ENCODE data around the gene USP4. TPM values are rescaled to one million over a fixed set of nuclear protein-coding genes. Genes with fewer than 3 reads are reported as not detected.

Gene USP4
- total RNA-seq, 1 donor from 2014 or later: 25.5 TPM

GRCh38 chr3:49283997-49284396 is 55.9 kb downstream of the USP4 start:
- Histone ChIP-seq H3K36me3 (ENCODE audit: control insufficient read depth, insufficient read depth, low read length) (peaks cover 32% of the 10 kb centered on the region), H3K27me3 (ENCODE audit: control insufficient read depth, insufficient read depth, low read length) (no peaks in the 10 kb centered on the region), H3K4me3 (ENCODE audit: low read depth, low read length) (no peak overlapping the region)
- no peak for DNase-seq (ENCODE audit: low read depth)
- TF ChIP-seq CTCF (IDR thresholded peaks at IDR 0.05; ENCODE audit: insufficient read depth, low read length, severe bottlenecking): no peak
- no peak for FAIRE-seq

- no peak overlapping the region for H3K4me3 ChIP-seq (ENCODE audit: low read depth, low read length)
- H3K36me3 ChIP-seq (ENCODE audit: control insufficient read depth, insufficient read depth, low read length): peaks cover 15% of the 10 kb centered on the region
- no peak for TF ChIP-seq CTCF (IDR thresholded peaks at IDR 0.05; ENCODE audit: insufficient read depth, low read length, severe bottlenecking)
- H3K27me3 ChIP-seq (ENCODE audit: control insufficient read depth, insufficient read depth, low read length): no peaks in the 10 kb centered on the region
- DNase-seq (ENCODE audit: low read depth) (peak; percentile 64), FAIRE-seq (no peak)
Measured at GRCh38 chr3:49279376-49279775, 60.5 kb downstream of the USP4 start.

- FAIRE-seq (peak; percentile 85), DNase-seq (ENCODE audit: low read depth) (no peak)
- no peaks in the 10 kb centered on the region for H3K27me3 ChIP-seq (ENCODE audit: control insufficient read depth, insufficient read depth, low read length)
- TF ChIP-seq CTCF (IDR thresholded peaks at IDR 0.05; ENCODE audit: insufficient read depth, low read length, severe bottlenecking): no peak
- H3K4me3 ChIP-seq (ENCODE audit: low read depth, low read length): no peak overlapping the region
- peaks cover 9% of the 10 kb centered on the region for H3K36me3 ChIP-seq (ENCODE audit: control insufficient read depth, insufficient read depth, low read length)
Measured at GRCh38 chr3:49278548-49278947, 61.3 kb downstream of the USP4 start.

- DNase-seq (ENCODE audit: low read depth): no peak
- FAIRE-seq: no peak
- no peaks in the 10 kb centered on the region for H3K27me3 ChIP-seq (ENCODE audit: control insufficient read depth, insufficient read depth, low read length)
- peaks cover 7% of the 10 kb centered on the region for H3K36me3 ChIP-seq (ENCODE audit: control insufficient read depth, insufficient read depth, low read length)
- no peak for TF ChIP-seq CTCF (IDR thresholded peaks at IDR 0.05; ENCODE audit: insufficient read depth, low read length, severe bottlenecking)
- H3K4me3 ChIP-seq (ENCODE audit: low read depth, low read length): peak overlapping the region; percentile 47
Measured at GRCh38 chr3:49277383-49277775, 62.5 kb downstream of the USP4 start.

- Histone ChIP-seq H3K4me3 (ENCODE audit: low read depth, low read length) (peak within 1 kb of the TSS; percentile 47), H3K36me3 (ENCODE audit: control insufficient read depth, insufficient read depth, low read length) (peaks cover 6% of the 10 kb centered on the region), H3K27me3 (ENCODE audit: control insufficient read depth, insufficient read depth, low read length) (no peaks in the 10 kb centered on the region)
- no peak for TF ChIP-seq CTCF (IDR thresholded peaks at IDR 0.05; ENCODE audit: insufficient read depth, low read length, severe bottlenecking)
- no peak for FAIRE-seq
- DNase-seq (ENCODE audit: low read depth): peak; percentile 55
Measured at GRCh38 chr3:49276475-49277382, 63.1 kb downstream of the USP4 start, which contains the start of gene C3orf62. Gene C3orf62, minus strand, starts transcription at chr3:49277232. Its CDS starts 360 bp downstream, at chr3:49276872.
